Uterus (tissue), 4 donors: ENCODE data around the gene URB2. TPM values are rescaled to one million over a fixed set of nuclear protein-coding genes. Genes with fewer than 3 reads are reported as not detected.

Experiments
- DNase-seq, 2 donors: peaks; one replicate each; pipeline ENCODE4 v3.0.0-alpha.2; 2019 to 2020
- H3K27ac ChIP-seq, 2 donors: fragments of 200-600 bp; sonication (generic); 1 replicate in 1 of 2; 2 replicates in 1 of 2; pipeline ENCODE4 v1.5.1; 2016 to 2018
- H3K27me3 ChIP-seq, 2 donors: fragments of 200-600 bp; sonication (generic); one replicate each; pipeline ENCODE4 v1.5.1; 2018 to 2019; ENCODE audit warnings: control low read depth in 1 of 2
- H3K36me3 ChIP-seq, 2 donors: fragments of 200-600 bp; sonication (generic); one replicate each; pipeline ENCODE4 v1.5.1; 2019; ENCODE audit warnings: control low read depth in 1 of 2
- H3K4me1 ChIP-seq, 2 donors: fragments of 200-600 bp; sonication (generic); one replicate each; pipeline ENCODE4 v1.5.1; 2018 to 2019; ENCODE audit warnings: control low read depth in 1 of 2
- H3K4me3 ChIP-seq, 2 donors: fragments of 200-600 bp; sonication (generic); 1 replicate in 1 of 2; 2 replicates in 1 of 2; pipeline ENCODE4 v1.5.1; 2018 to 2019; ENCODE audit warnings: mild to moderate bottlenecking in 1 of 2
- H3K9me3 ChIP-seq, 2 donors: fragments of 200-600 bp; sonication (generic); one replicate each; pipeline ENCODE4 v1.5.1; 2019; ENCODE audit warnings: control low read depth in 1 of 2
- POLR2A ChIP-seq, 2 donors: fragments of 450-650 bp; IDR thresholded peaks; one replicate each; pipeline ENCODE4 v1.6.1; 2016; ENCODE audit warnings: antibody characterized with exemption in 2 of 2, mild to moderate bottlenecking in 1 of 2, moderate library complexity in 1 of 2
- intact Hi-C: fragments of 100-400 bp; cut with DNase I; formaldehyde crosslinking; loops from one replicate; pipeline ENCODE4 v1.15.1; 2023; ENCODE audit warnings: low total_unique reads
- total RNA-seq, 4 donors: library from RNA; depleted of rRNA in 3 of 4; stranded (reverse); fragments of >200 nt in 3 of 4; gene quantifications; one replicate each; pipeline versions ENCODE4 v1.1.0 to v1.2.4, GENCODE V29; 2014 to 2023
- TF ChIP-seq, protein P1 (sequence below), 4 experiments: fragments of 200-600 bp in 2 of 4; fragments of 450-650 bp in 2 of 4; sonication (generic) in 2 of 4; IDR thresholded peaks; one replicate each; pipeline ENCODE4 v1.5.1; 2016 to 2019; ENCODE audit warnings: antibody characterized with exemption in 4 of 4, mild to moderate bottlenecking in 2 of 4, moderate library complexity in 1 of 4
- donor health status: DM: yes; HTN: yes; CAD: no.

URB2 gene
- total RNA-seq, 4 donors from 2014 or later, result 2.3 to 17.8 (median 8.6) TPM

DNA sequence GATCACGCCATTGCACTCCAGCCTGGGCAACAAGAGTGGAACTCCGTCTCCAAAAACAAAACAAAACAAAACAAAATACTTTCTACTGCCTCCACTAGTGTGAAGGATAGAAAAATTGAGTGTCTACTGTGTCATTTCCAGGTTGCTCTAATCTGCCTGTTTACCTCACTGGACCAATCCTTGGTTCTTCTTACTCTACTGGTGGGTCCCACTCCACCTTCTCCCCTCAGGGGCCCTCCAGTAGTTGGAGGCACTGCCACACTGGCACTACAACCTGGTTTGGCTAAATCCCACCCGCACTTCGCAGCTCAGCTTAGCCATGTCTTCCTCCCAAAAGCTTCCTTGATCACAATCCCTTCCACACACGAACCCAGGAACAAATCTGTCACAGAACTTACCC, 2.8 kb upstream of the URB2 start:
- Histone ChIP-seq H3K9me3 (no peaks in the 10 kb centered on the region), H3K36me3 (no peaks in the 10 kb centered on the region), H3K4me1 (peaks cover 9 to 15% of the 10 kb centered on the region in 2 donors), H3K27ac (no peak overlapping the region), H3K4me3 (no peak overlapping the region), H3K27me3 (no peaks in the 10 kb centered on the region)
- TF ChIP-seq, protein P1, sequence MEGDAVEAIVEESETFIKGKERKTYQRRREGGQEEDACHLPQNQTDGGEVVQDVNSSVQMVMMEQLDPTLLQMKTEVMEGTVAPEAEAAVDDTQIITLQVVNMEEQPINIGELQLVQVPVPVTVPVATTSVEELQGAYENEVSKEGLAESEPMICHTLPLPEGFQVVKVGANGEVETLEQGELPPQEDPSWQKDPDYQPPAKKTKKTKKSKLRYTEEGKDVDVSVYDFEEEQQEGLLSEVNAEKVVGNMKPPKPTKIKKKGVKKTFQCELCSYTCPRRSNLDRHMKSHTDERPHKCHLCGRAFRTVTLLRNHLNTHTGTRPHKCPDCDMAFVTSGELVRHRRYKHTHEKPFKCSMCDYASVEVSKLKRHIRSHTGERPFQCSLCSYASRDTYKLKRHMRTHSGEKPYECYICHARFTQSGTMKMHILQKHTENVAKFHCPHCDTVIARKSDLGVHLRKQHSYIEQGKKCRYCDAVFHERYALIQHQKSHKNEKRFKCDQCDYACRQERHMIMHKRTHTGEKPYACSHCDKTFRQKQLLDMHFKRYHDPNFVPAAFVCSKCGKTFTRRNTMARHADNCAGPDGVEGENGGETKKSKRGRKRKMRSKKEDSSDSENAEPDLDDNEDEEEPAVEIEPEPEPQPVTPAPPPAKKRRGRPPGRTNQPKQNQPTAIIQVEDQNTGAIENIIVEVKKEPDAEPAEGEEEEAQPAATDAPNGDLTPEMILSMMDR (IDR thresholded peaks at IDR 0.05), result no peak
- TF ChIP-seq POLR2A (IDR thresholded peaks at IDR 0.05), result no peak
- intact Hi-C loops, result no loop called here
- no peak for DNase-seq

DNA sequence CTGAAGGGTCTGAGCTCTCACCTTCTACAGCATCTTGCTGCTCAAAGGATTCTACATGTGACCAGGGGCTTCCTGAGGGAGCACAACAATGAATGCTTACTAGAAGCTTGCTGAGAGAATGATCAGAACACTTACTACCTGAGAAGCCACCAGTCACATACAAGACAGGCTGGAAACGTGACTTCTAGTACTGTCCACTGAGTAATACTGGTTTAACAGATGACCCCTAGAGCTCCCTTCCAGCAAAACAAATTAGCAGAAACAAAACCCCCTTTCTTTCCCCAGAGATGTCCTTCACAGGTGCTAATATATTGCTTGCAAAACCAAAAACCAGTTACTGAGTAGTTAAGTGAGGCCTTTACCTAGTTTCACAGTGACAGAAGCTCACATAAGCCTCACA, 2.2 kb upstream of the URB2 start:
- H3K27ac ChIP-seq, result no peak overlapping the region
- peaks cover 9 to 15% of the 10 kb centered on the region in 2 donors for H3K4me1 ChIP-seq
- no peak overlapping the region for H3K4me3 ChIP-seq
- no peak for TF ChIP-seq POLR2A (IDR thresholded peaks at IDR 0.05)
- TF ChIP-seq, protein P1 (IDR thresholded peaks at IDR 0.05), result no peak
- H3K9me3 ChIP-seq, result no peaks in the 10 kb centered on the region
- no peak for DNase-seq
- no peaks in the 10 kb centered on the region for H3K27me3 ChIP-seq
- H3K36me3 ChIP-seq, result no peaks in the 10 kb centered on the region
- intact Hi-C loops, result no loop called here

DNA sequence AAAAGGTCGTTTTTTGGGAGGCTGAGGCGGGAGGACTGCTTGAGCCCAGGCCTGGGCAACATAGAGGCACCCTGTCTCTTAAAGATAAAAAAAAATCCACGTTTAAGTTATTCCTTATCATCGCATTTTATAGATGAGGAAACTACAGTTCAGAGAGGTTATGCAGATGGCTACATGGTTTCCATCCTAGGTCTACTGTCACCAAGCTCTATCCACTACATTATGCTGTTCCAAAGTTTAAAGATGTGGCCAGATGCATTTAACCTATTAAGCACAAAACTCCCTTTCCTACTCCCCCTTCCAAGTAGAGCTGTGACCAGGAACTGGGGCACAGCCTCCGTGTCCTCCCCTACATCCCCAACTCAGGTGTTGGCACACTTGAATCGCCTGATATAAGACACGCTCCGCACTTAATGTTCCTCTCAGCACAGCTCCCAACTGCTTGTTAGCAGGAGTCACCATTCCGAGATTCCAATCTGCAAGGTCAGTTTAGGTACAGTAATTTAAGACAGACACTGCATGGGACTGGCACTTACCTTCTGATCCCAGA, 1.5 kb upstream of the URB2 start:
- intact Hi-C loops, result loop anchor here (5.0 kb wide), 1 partner anchor 67 kb away; the partner anchor contains the start of gene ABCB10
- Histone ChIP-seq H3K27ac (peak overlapping the region in 1 of 2 donors; percentile 94), H3K4me3 (peak overlapping the region; percentile 81 to 84), H3K4me1 (peaks cover 9 to 15% of the 10 kb centered on the region in 2 donors), H3K9me3 (no peaks in the 10 kb centered on the region), H3K36me3 (no peaks in the 10 kb centered on the region), H3K27me3 (no peaks in the 10 kb centered on the region)
- DNase-seq, result no peak
- TF ChIP-seq, protein P1 (IDR thresholded peaks at IDR 0.05), result no peak
- TF ChIP-seq POLR2A (IDR thresholded peaks at IDR 0.05), result no peak

DNA sequence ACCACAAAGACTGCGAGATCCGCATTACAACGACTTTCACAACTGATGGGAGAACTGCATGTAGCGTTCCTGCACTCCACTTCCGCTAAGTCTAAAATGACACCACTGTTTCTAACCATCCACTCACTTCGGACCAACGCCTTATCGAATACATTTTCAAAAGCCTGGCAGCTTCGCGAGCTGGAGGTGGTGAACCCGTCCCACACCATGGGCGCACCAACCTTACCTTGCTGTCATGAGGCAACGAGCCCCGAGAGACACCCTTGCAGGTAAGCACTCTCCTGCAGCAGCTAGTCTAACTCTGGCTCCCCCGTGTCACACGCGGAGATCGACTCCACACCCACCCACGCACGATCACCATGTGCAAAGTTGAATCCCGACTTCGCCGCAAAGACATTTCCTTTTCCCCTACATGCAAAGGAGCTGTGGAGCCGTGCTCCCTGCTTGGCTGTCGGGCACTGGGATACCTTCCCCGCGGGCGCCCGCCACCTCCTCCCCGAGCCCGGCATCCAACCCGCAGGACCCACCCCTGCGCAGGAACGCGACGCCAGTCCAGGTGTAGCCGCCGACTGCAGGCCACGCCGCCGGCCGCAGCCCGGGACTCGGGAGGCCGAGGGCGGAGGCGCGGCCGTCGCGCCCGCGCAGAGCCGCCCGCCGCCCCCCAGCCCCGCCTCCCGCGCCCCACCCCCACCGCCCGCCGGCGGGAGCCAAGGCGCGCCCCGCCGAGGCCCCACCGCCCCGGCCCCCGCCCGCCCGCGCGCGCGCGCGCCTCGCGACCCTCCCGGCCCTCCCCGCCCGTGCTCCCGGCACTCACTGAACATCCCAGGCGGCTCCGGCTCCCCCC, 754 bp upstream of the URB2 start:
- Histone ChIP-seq H3K4me3 (peak overlapping the region; percentile 81 to 97), H3K36me3 (no peaks in the 10 kb centered on the region), H3K4me1 (peaks cover 9 to 15% of the 10 kb centered on the region in 2 donors), H3K27ac (peak overlapping the region; percentile 94 to 96), H3K27me3 (no peaks in the 10 kb centered on the region), H3K9me3 (no peaks in the 10 kb centered on the region)
- DNase-seq, result peak; percentile 28 to 48
- TF ChIP-seq, protein P1 (IDR thresholded peaks at IDR 0.05), result no peak
- no peak for TF ChIP-seq POLR2A (IDR thresholded peaks at IDR 0.05)
- intact Hi-C loops, result loop anchor here (5.0 kb wide), 1 partner anchor 68 kb away; the partner anchor contains the start of gene ABCB10

DNA sequence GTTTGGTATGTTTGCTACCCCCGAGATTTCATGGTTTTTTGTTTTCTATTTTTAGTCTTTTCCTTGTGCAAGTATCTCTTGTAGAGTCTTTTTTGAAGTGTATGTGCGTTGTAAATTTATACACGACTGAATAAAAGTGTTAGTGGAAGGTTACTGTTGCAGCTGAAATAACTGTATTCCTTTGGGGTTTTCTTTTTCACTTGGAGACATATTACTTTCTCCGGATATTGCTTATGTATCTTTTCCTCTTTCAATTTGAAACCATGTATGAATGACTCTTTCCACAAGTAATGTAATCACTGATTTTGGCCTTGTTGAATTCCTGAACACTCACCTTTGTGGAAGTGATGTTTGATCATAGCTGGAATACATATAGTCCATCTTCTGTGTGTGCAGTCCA, 956 bp downstream of the URB2 start:
- peaks cover 9 to 15% of the 10 kb centered on the region in 2 donors for H3K4me1 ChIP-seq
- DNase-seq, result no peak
- intact Hi-C loops, result loop anchor here (5.0 kb wide), 1 partner anchor 70 kb away; the partner anchor contains the start of gene ABCB10
- no peaks in the 10 kb centered on the region for H3K9me3 ChIP-seq
- H3K4me3 ChIP-seq, result peak overlapping the region; percentile 81 to 97
- peak overlapping the region in 1 of 2 donors; percentile 94 for H3K27ac ChIP-seq
- no peaks in the 10 kb centered on the region for H3K36me3 ChIP-seq
- no peaks in the 10 kb centered on the region for H3K27me3 ChIP-seq
- TF ChIP-seq POLR2A (IDR thresholded peaks at IDR 0.05), result no peak
- TF ChIP-seq, protein P1 (IDR thresholded peaks at IDR 0.05), result no peak
